Neural crest cell (in vitro differentiated cells): ENCODE results near the gene SORCS2. TPM values are rescaled to one million over a fixed set of nuclear protein-coding genes. Genes with fewer than 3 reads are reported as not detected.

Experiments used
- DNase-seq: peaks from one replicate; pipeline ENCODE4 v3.0.0; 2021; ENCODE audit warnings: low read depth, mixed read lengths, low spot score
- H3K27ac Mint-ChIP-seq: one replicate; pipeline ENCODE4 v1.8.0; 2021; ENCODE audit warnings: mild to moderate bottlenecking, mixed read lengths; ENCODE audit not compliant: unreplicated experiment
- H3K27me3 Mint-ChIP-seq: 2 replicates; pipeline ENCODE4 v1.8.0; 2021; ENCODE audit warnings: low read depth, mild to moderate bottlenecking, mixed read lengths
- H3K36me3 Mint-ChIP-seq: 2 replicates; pipeline ENCODE4 v1.8.0; 2021; ENCODE audit warnings: low read depth, mild to moderate bottlenecking, mixed read lengths
- H3K4me1 Mint-ChIP-seq: 2 replicates; pipeline ENCODE4 v1.8.0; 2021; ENCODE audit warnings: mixed read lengths
- H3K4me3 Mint-ChIP-seq: one replicate; pipeline ENCODE4 v1.8.0; 2021; ENCODE audit warnings: mild to moderate bottlenecking, mixed read lengths
- H3K9me3 Mint-ChIP-seq: 2 replicates; pipeline ENCODE4 v1.8.0; 2021; ENCODE audit warnings: mixed read lengths
- total RNA-seq: library from RNA; stranded (reverse); gene quantifications from 2 replicates; pipeline ENCODE4 v1.2.1, GENCODE V29; 2021
- TF ChIP-seq, protein P1 (sequence below): fragments of 200-600 bp; sonication (generic); conservative IDR thresholded peaks from 2 replicates; pipeline ENCODE4 v1.5.0; 2021; ENCODE audit warnings: antibody characterized with exemption, mild to moderate bottlenecking

The SORCS2 gene
- total RNA-seq, 1 donor from 2014 or later = 1.1 TPM

DNA sequence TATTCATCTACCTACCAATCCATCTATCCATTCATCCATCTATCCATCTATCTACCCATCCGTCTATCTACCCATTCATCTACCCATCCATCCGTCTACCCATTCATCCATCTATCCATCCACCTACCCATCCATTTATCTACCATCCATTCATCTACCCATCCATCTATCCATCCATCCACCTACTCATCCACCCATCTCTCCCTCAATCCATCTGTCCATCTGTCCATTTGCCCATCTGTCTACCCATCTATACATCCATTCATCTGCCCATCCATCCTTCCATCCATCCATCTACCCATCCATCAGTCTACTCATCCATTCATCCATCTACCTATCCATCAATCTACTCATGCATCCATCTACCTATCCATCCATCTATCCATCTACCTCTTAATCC is 369.2 kb downstream of the SORCS2 start:
- peaks cover 3% of the 10 kb centered on the region for H3K27me3 Mint-ChIP-seq
- H3K36me3 Mint-ChIP-seq = no peaks in the 10 kb centered on the region
- DNase-seq = no peak
- H3K4me1 Mint-ChIP-seq = no peaks in the 10 kb centered on the region
- H3K9me3 Mint-ChIP-seq = peaks cover 5% of the 10 kb centered on the region
- H3K27ac Mint-ChIP-seq = no peak overlapping the region
- TF ChIP-seq, protein P1, sequence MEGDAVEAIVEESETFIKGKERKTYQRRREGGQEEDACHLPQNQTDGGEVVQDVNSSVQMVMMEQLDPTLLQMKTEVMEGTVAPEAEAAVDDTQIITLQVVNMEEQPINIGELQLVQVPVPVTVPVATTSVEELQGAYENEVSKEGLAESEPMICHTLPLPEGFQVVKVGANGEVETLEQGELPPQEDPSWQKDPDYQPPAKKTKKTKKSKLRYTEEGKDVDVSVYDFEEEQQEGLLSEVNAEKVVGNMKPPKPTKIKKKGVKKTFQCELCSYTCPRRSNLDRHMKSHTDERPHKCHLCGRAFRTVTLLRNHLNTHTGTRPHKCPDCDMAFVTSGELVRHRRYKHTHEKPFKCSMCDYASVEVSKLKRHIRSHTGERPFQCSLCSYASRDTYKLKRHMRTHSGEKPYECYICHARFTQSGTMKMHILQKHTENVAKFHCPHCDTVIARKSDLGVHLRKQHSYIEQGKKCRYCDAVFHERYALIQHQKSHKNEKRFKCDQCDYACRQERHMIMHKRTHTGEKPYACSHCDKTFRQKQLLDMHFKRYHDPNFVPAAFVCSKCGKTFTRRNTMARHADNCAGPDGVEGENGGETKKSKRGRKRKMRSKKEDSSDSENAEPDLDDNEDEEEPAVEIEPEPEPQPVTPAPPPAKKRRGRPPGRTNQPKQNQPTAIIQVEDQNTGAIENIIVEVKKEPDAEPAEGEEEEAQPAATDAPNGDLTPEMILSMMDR = no peak
- H3K4me3 Mint-ChIP-seq = no peak overlapping the region

DNA sequence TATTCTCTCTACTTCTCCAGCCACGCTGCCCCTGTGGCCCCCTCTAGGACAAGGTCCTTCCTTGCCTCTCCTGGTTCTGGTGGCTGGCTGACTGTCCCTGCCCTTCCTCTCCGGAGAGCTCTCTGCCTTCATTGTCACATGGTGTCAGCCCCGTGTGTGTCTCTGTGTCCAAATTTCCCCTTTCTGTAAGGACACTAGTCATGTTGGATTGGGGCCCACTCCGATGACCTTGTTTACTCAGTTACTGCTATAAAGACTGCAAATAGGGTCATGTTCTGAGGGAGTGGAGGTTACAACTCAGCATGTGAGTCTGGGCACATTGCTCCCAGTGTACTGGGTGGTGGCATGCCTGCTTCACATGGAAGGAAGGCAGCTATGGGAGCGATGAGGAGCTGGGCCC is 371.9 kb downstream of the SORCS2 start:
- Mint-ChIP-seq H3K9me3 (no peaks in the 10 kb centered on the region), H3K36me3 (no peaks in the 10 kb centered on the region), H3K4me3 (no peak overlapping the region), H3K4me1 (no peaks in the 10 kb centered on the region), H3K27me3 (no peaks in the 10 kb centered on the region), H3K27ac (peak overlapping the region; percentile 68)
- DNase-seq = no peak
- TF ChIP-seq, protein P1 = no peak

DNA sequence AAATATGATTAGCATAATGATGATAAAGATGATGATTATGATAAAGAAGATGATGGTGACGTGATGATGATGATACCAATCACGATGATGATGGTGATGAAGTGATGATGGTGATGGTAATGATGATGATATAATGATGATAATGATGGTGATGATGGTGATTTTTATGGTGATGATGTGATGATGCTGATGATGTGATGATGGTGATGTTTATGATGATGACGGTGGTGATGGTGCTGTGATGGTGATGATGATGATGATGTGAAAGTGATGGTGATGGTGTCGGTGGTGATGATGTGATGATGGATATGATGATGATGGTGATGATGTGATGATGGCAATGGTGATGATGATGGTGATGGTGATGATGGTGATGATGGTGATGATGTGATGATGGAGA is 373.1 kb downstream of the SORCS2 start:
- no peak for DNase-seq
- H3K4me1 Mint-ChIP-seq = no peaks in the 10 kb centered on the region
- no peaks in the 10 kb centered on the region for H3K9me3 Mint-ChIP-seq
- no peaks in the 10 kb centered on the region for H3K27me3 Mint-ChIP-seq
- H3K27ac Mint-ChIP-seq = no peak overlapping the region
- no peak overlapping the region for H3K4me3 Mint-ChIP-seq
- H3K36me3 Mint-ChIP-seq = no peaks in the 10 kb centered on the region
- TF ChIP-seq, protein P1 = no peak

GRCh38 chr4:7569810-7570783 is 377.8 kb downstream of the SORCS2 start:
- H3K4me3 Mint-ChIP-seq = no peak overlapping the region
- peaks cover 10% of the 10 kb centered on the region for H3K4me1 Mint-ChIP-seq
- no peak for DNase-seq
- TF ChIP-seq, protein P1 = no peak
- H3K27ac Mint-ChIP-seq = peak overlapping the region; percentile 12
- no peaks in the 10 kb centered on the region for H3K36me3 Mint-ChIP-seq
- H3K9me3 Mint-ChIP-seq = no peaks in the 10 kb centered on the region
- no peaks in the 10 kb centered on the region for H3K27me3 Mint-ChIP-seq

GRCh38 chr4:7571001-7571400 is 378.7 kb downstream of the SORCS2 start:
- H3K36me3 Mint-ChIP-seq = no peaks in the 10 kb centered on the region
- TF ChIP-seq, protein P1 = no peak
- no peak overlapping the region for H3K27ac Mint-ChIP-seq
- peaks cover 10% of the 10 kb centered on the region for H3K4me1 Mint-ChIP-seq
- no peak overlapping the region for H3K4me3 Mint-ChIP-seq
- no peak for DNase-seq
- H3K9me3 Mint-ChIP-seq = peaks cover 5% of the 10 kb centered on the region
- H3K27me3 Mint-ChIP-seq = no peaks in the 10 kb centered on the region
